Common myeloid progenitor, CD34-positive (primary cell): ENCODE data around the gene KRT5.

ENCODE experiments used
- CTCF ChIA-PET: fragments of 350-600 bp; sonication (Branson Sonifier 250); formaldehyde crosslinking; loops from one replicate; lab custom pipeline; 2021; ENCODE audit warnings: antibody characterized with exemption; lab: Charles Lee
- POLR2A ChIA-PET: fragments of 350-600 bp; sonication (Branson Sonifier 250); formaldehyde crosslinking; loops from one replicate; lab custom pipeline; 2021; ENCODE audit warnings: antibody characterized with exemption; lab: Charles Lee
- DNase-seq, 3 donors: peaks; one replicate each; pipeline versions ENCODE4 v3.0.0 to v3.0.0-alpha.2; 2013
- H3K27ac ChIP-seq, 2 experiments: 1 replicate in 1 of 2; 2 replicates in 1 of 2; pipeline ENCODE4 v1.7.0; 2013; ENCODE audit warnings: inconsistent platforms in 2 of 2, low read length in 2 of 2, mild to moderate bottlenecking in 2 of 2, low read depth in 1 of 2, moderate library complexity in 1 of 2; ENCODE audit not compliant: severe bottlenecking in 2 of 2, insufficient read depth in 1 of 2, poor library complexity in 1 of 2
- H3K27me3 ChIP-seq, 5 experiments: replicated peaks in 2 of 5; 1 replicate in 3 of 5; 2 replicates in 2 of 5; pipeline versions ENCODE4 v1.6.1 to v1.7.0; 2013; ENCODE audit warnings: low read length in 4 of 5, mild to moderate bottlenecking in 2 of 5, moderate library complexity in 2 of 5, inconsistent platforms in 1 of 5; ENCODE audit not compliant: insufficient read depth in 5 of 5, control insufficient read depth in 4 of 5
- H3K36me3 ChIP-seq, 4 experiments: 1 replicate in 2 of 4; 2 replicates in 2 of 4; pipeline versions ENCODE4 v1.6.1 to v1.7.0; 2013; ENCODE audit warnings: low read length in 3 of 4, control low read depth in 1 of 4, mild to moderate bottlenecking in 1 of 4; ENCODE audit not compliant: control insufficient read depth in 4 of 4, insufficient read depth in 4 of 4
- H3K4me1 ChIP-seq, 4 experiments: 1 replicate in 3 of 4; 2 replicates in 1 of 4; pipeline versions ENCODE4 v1.6.1 to v1.7.1; 2013; ENCODE audit warnings: low read length in 3 of 4, mild to moderate bottlenecking in 3 of 4, control low read depth in 1 of 4, inconsistent platforms in 1 of 4, moderate library complexity in 1 of 4; ENCODE audit not compliant: control insufficient read depth in 4 of 4, insufficient read depth in 4 of 4; ENCODE audit errors: control extremely low read depth in 1 of 4
- H3K4me3 ChIP-seq, 7 experiments: 1 replicate in 4 of 7; 2 replicates in 3 of 7; pipeline versions ENCODE4 v1.5.1 to v1.7.0; 2013; ENCODE audit warnings: mild to moderate bottlenecking in 7 of 7, low read length in 6 of 7, moderate library complexity in 6 of 7, inconsistent platforms in 2 of 7, low read depth in 2 of 7, control low read depth in 1 of 7; ENCODE audit not compliant: insufficient read depth in 4 of 7, control insufficient read depth in 1 of 7; ENCODE audit errors: extremely low read depth in 1 of 7
- H3K9me3 ChIP-seq, 5 experiments: 1 replicate in 4 of 5; 2 replicates in 1 of 5; pipeline versions ENCODE4 v1.6.1 to v1.7.1; 2013; ENCODE audit warnings: low read length in 4 of 5, mild to moderate bottlenecking in 2 of 5, inconsistent platforms in 1 of 5, low read depth in 1 of 5, moderate library complexity in 1 of 5; ENCODE audit not compliant: control insufficient read depth in 4 of 5, insufficient read depth in 2 of 5; ENCODE audit errors: control extremely low read depth in 1 of 5
- WGBS: methylation state at CpG from one replicate; pipeline ENCODE4 v1.1.5; 2013; ENCODE audit not compliant: insufficient coverage; 5-methylcytosine and 5-hydroxymethylcytosine counted together

Gene KRT5

DNA sequence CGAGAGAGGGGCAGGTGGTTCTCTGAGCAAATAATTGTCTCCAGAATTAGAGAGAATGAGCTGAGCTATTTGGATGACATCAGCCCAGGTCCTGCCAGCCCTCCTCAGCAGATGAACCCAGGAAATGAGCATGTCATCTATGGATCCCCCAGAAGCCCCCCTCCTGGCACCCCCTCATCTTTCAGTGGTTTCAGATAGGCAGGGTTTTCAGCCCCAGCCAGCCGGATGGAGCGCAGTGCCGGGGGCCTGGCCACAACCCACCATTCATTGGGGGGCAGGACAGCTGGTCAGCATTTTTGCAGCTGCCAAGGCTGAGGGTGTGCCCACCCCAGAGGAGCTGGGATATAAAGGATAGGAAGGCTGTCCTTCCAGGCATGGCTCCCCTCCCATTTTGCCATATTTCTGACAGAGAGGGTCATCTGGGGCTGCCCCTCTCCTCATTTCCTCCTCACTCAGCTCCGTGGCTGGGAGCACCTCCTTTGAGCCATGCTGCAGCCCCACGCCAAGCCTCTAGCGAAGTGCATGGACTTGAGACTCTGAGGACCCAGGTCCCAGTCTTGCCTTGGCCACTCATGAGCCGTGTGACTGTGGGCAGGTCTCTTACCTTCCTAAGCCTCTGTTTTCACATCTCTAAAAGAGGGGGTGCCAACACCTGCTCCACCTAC, 38.7 kb upstream of the KRT5 start:
- POLR2A ChIA-PET = no interaction called here
- H3K36me3 ChIP-seq = no peaks in the 10 kb centered on the region
- 81% methylated on average over 7 of the region's 8 CpGs for WGBS
- H3K4me3 ChIP-seq = no peak overlapping the region
- no peak overlapping the region for H3K27ac ChIP-seq
- DNase-seq = no peak
- no peaks in the 10 kb centered on the region for H3K4me1 ChIP-seq
- H3K27me3 ChIP-seq = peaks cover 0 to 26% (median 15%) of the 10 kb centered on the region in 5 experiments
- H3K9me3 ChIP-seq = no peaks in the 10 kb centered on the region
- CTCF ChIA-PET = no interaction called here

DNA sequence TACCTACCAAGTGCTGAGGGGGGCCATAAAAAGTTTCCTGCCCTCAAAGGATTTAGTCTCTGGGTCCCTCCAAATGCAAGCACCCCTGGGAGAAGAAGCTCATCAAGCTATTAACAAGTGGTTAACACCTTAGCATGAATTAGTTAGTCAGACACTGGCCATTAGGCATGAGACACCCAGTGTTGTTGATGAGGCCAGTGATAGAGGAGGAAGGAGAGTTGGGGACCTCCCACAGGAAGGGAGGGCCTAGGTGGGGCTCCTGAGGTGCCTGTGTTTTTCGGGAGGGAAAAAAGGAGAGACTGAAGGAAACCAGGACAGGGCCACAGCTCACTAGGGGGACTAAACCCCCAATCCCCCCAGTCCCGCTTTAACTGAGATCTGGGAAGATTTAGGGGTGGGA, 37.3 kb upstream of the KRT5 start:
- Histone ChIP-seq H3K27ac (no peak overlapping the region), H3K27me3 (peaks cover 0 to 24% (median 15%) of the 10 kb centered on the region in 5 experiments), H3K9me3 (no peaks in the 10 kb centered on the region), H3K4me1 (no peaks in the 10 kb centered on the region), H3K36me3 (no peaks in the 10 kb centered on the region), H3K4me3 (no peak overlapping the region)
- DNase-seq = no peak
- POLR2A ChIA-PET = no interaction called here
- CTCF ChIA-PET = interaction anchor here (0.8 kb wide), 1 partner anchor 14 kb away, joined by 3 read pairs; no protein-coding TSS in a partner anchor
- 60% methylated on average over 1 of the region's 2 CpGs for WGBS

DNA sequence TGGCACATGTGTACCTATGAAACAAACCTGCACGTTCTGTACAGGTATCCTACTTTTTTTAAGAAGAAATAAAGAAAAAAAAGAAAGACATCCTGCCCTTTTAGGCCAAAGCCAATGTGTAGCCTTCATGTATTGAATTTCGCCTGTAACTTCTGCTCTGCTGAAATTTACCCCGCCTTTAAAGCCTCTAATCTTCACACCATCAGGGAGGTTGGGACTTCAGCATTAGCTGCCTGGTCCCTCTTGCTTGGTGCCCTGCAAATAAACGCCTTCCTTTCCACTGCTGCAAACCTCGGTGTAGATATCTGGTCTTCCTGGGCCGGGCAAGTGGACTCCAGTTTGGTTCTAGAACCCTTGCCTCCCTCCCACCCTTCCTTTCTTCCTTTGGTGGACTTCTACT, 35.4 kb upstream of the KRT5 start:
- WGBS = 85% methylated on average over 4 of the region's 6 CpGs
- ChIA-PET POLR2A (no interaction called here), CTCF (interaction anchor here (1.0 kb wide), 1 partner anchor 10 kb away, joined by 3 read pairs; no protein-coding TSS in a partner anchor)
- Histone ChIP-seq H3K27me3 (peaks cover 0 to 24% (median 7%) of the 10 kb centered on the region in 5 experiments), H3K4me1 (no peaks in the 10 kb centered on the region), H3K4me3 (no peak overlapping the region), H3K9me3 (no peaks in the 10 kb centered on the region), H3K27ac (no peak overlapping the region), H3K36me3 (no peaks in the 10 kb centered on the region)
- no peak for DNase-seq

DNA sequence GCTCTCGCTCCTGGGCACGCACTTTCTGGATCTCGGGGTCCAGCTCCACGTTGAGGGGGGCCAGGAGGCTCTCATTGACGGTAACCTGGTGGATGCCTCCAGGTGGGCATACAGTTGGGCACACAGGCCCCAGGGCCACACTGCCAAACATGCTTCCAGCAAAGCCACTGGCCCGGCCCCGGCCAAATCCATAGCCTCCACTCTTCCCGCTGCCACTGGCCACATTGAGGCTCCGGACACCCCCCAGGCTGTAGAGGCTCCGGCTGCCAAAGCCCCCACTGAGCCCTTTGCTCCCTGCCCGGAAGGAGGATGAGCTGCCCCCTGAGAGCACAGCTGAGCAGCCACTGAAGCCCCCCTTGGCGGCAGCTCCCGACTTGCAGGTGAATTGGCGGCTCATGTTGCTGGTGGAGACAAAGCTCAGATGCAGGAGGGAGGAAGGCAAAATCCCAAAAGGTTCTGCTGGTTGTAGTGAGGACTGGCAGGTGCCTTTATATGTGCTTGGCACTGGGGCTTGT, 32.5 kb upstream of the KRT5 start, which contains the start of gene KRT71:
Gene KRT71, minus strand, starts transcription at position 465 of the 515 bp plus-strand sequence. Its CDS starts 68 bp downstream, at position 397.
- Histone ChIP-seq H3K4me3 (no peak within 1 kb of the TSS), H3K4me1 (no peaks in the 10 kb centered on the region), H3K36me3 (no peaks in the 10 kb centered on the region), H3K27me3 (peaks cover 0 to 12% (median 0%) of the 10 kb centered on the region in 5 experiments), H3K27ac (no peak within 1 kb of the TSS), H3K9me3 (no peaks in the 10 kb centered on the region)
- DNase-seq = no peak
- POLR2A ChIA-PET = no interaction called here
- CTCF ChIA-PET = no interaction called here
- WGBS = 99% methylated on average over 13 of the region's 14 CpGs

DNA sequence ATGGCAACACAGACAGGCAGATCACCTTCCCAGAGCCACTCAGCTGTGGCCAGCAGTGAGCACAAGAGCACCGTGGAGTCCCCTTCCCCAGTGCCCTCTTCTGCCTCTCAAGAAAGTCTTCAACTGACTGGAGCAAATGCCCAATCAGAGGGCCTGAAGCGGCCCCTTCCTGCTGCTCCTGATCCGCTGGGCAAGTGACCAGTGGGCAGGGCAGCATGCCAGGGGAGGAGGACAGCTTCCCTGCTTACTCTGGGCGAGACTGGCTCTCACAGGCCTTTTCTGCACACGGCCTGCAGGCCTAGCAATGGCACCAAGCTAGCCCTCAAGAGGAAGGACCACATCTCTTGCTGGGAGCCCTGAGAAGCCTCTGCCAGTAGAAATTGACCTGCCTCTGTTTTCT, 31.9 kb upstream of the KRT5 start:
- H3K4me3 ChIP-seq = no peak overlapping the region
- WGBS = 100% methylated on average over 4 of the region's 5 CpGs
- ChIA-PET CTCF (no interaction called here), POLR2A (no interaction called here)
- DNase-seq = no peak
- peaks cover 0 to 12% (median 0%) of the 10 kb centered on the region in 5 experiments for H3K27me3 ChIP-seq
- H3K27ac ChIP-seq = no peak overlapping the region
- no peaks in the 10 kb centered on the region for H3K36me3 ChIP-seq
- no peaks in the 10 kb centered on the region for H3K4me1 ChIP-seq
- no peaks in the 10 kb centered on the region for H3K9me3 ChIP-seq

DNA sequence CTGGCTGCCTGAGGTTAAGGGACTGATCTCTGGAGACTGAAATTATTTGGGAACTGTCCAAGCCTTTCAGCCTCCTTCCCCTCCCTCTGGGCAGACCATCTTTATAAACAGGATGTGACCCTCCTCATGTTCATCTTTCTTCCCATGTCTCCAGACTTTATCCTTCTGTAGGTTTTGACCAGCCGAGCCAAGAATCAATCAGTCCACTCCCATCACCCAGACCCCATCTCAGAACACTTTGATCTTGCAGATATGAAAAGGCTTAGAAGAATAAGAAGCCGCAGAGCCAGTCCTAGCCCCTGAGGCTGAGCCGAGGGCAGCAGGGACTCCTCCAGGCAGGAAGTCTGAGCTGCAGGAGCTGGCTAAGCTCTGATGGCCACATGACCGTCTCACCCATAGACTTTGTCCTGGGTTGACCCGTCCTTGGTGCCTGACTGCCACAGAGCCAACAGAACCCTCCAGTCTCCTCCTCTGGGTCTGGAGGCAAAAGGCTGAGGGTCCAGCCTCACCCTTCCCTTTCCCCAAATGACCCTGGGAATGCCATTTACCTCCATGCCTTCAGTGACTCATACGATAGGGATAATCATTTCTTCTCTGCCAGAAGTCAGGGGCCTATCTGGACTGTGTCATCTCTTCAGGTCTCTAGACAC, 31.1 kb upstream of the KRT5 start:
- H3K27ac ChIP-seq = no peak overlapping the region
- no peaks in the 10 kb centered on the region for H3K36me3 ChIP-seq
- ChIA-PET POLR2A (no interaction called here), CTCF (no interaction called here)
- no peaks in the 10 kb centered on the region for H3K9me3 ChIP-seq
- H3K27me3 ChIP-seq = peaks cover 0 to 12% (median 0%) of the 10 kb centered on the region in 5 experiments
- WGBS = 75% methylated on average over 6 of the region's 6 CpGs
- no peak overlapping the region for H3K4me3 ChIP-seq
- no peaks in the 10 kb centered on the region for H3K4me1 ChIP-seq
- no peak for DNase-seq

DNA sequence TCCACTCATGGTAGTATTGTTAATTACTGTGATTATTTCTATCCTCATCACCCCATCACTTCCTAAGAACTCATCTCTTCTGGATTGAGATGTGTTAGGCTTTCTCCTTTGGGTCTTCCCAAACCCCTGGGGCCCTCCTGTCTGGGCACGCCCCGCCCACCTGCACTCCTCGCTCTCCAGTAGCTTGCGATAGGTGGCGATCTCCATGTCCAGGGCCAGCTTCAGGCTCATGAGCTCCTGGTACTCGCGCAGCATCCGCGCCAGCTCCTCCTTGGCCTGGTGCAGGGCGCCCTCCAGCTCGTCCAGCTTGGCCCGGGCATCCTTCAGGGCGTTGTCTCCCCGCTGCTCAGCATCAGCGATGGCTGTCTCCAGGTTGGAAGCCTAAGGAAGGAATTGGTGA, 25.9 kb upstream of the KRT5 start:
- DNase-seq = no peak
- no peaks in the 10 kb centered on the region for H3K4me1 ChIP-seq
- H3K4me3 ChIP-seq = no peak overlapping the region
- H3K27me3 ChIP-seq = peaks cover 0 to 4% (median 0%) of the 10 kb centered on the region in 5 experiments
- no peak overlapping the region for H3K27ac ChIP-seq
- WGBS = 98% methylated on average over 10 of the region's 15 CpGs
- POLR2A ChIA-PET = no interaction called here
- H3K36me3 ChIP-seq = no peaks in the 10 kb centered on the region
- no peaks in the 10 kb centered on the region for H3K9me3 ChIP-seq
- CTCF ChIA-PET = interaction anchor here (0.9 to 1.2 kb wide), 5 partner anchors 9 to 325 kb away, joined by 3 to 4 read pairs (median 3); no protein-coding TSS in a partner anchor
